Naive thymus-derived CD4-positive, alpha-beta T cell (primary cell): Measurements from ENCODE around the gene HAO2. TPM values are rescaled to one million over a fixed set of nuclear protein-coding genes. Genes with fewer than 3 reads are reported as not detected.
"Not testable (repeated sequence)": the region's sequence is repeated elsewhere in the genome, so short reads cannot be mapped to it uniquely, and the experiment has no call there.

Source experiments
- ATAC-seq: fragments of 150-1000 bp; cut with Tn5 transposase; 2 replicates; pipeline ENCODE4 v1.10.0; 2021; ENCODE audit warnings: mild to moderate bottlenecking, moderate library complexity
- CTCF ChIA-PET: fragments of 350-600 bp; sonication (Branson Sonifier 250); formaldehyde crosslinking; loops from one replicate; lab custom pipeline; 2021; ENCODE audit warnings: antibody characterized with exemption; lab: Charles Lee
- POLR2A ChIA-PET: fragments of 350-600 bp; sonication (Branson Sonifier 250); formaldehyde crosslinking; loops from one replicate; lab custom pipeline; 2021; ENCODE audit warnings: antibody characterized with exemption, inconsistent platforms; lab: Charles Lee
- DNase-seq, 9 donors: peaks; one replicate each; pipeline versions ENCODE4 v3.0.0 to v3.0.0-alpha.2; 2020 to 2022; ENCODE audit warnings: mixed read lengths in 1 of 9
- H3K27ac ChIP-seq: one replicate; pipeline ENCODE4 v1.7.0; 2013; ENCODE audit warnings: mild to moderate bottlenecking, low read depth, low read length, moderate library complexity
- H3K27me3 ChIP-seq, 2 donors: one replicate each; pipeline ENCODE4 v1.7.0; 2013; ENCODE audit warnings: low read length in 2 of 2, mild to moderate bottlenecking in 2 of 2, moderate library complexity in 2 of 2; ENCODE audit not compliant: control insufficient read depth in 2 of 2, insufficient read depth in 2 of 2
- H3K36me3 ChIP-seq, 3 experiments: 1 replicate in 2 of 3; 2 replicates in 1 of 3; pipeline ENCODE4 v1.7.0; 2013; ENCODE audit warnings: low read length in 3 of 3, mild to moderate bottlenecking in 3 of 3, moderate library complexity in 1 of 3; ENCODE audit not compliant: insufficient read depth in 3 of 3, control insufficient read depth in 2 of 3
- H3K4me1 ChIP-seq, 2 donors: one replicate each; pipeline ENCODE4 v1.7.0; 2013; ENCODE audit warnings: low read length in 2 of 2, mild to moderate bottlenecking in 2 of 2, moderate library complexity in 1 of 2; ENCODE audit not compliant: control insufficient read depth in 2 of 2, insufficient read depth in 2 of 2
- H3K4me3 ChIP-seq: 2 replicates; pipeline ENCODE4 v1.7.0; 2013; ENCODE audit warnings: mild to moderate bottlenecking, low read length
- H3K9me3 ChIP-seq, 3 experiments: 1 replicate in 2 of 3; 2 replicates in 1 of 3; pipeline ENCODE4 v1.7.0; 2013; ENCODE audit warnings: low read length in 3 of 3; ENCODE audit not compliant: control insufficient read depth in 2 of 3
- H3K27ac Mint-ChIP-seq, 9 donors: one replicate each; pipeline ENCODE4 v1.8.0; 2020 to 2022; ENCODE audit warnings: mixed read lengths in 9 of 9, mild to moderate bottlenecking in 8 of 9, moderate library complexity in 5 of 9, inconsistent platforms in 2 of 9
- H3K27me3 Mint-ChIP-seq, 5 donors: one replicate each; pipeline ENCODE4 v1.8.0; 2021 to 2022; ENCODE audit warnings: mixed read lengths in 5 of 5, mild to moderate bottlenecking in 1 of 5
- H3K36me3 Mint-ChIP-seq, 5 donors: one replicate each; pipeline ENCODE4 v1.8.0; 2020 to 2022; ENCODE audit warnings: mixed read lengths in 5 of 5, mild to moderate bottlenecking in 3 of 5, inconsistent platforms in 1 of 5
- H3K4me1 Mint-ChIP-seq, 7 donors: one replicate each; pipeline ENCODE4 v1.8.0; 2020 to 2022; ENCODE audit warnings: mixed read lengths in 7 of 7, mild to moderate bottlenecking in 3 of 7, inconsistent platforms in 1 of 7
- H3K4me3 Mint-ChIP-seq, 10 donors: one replicate each; pipeline ENCODE4 v1.8.0; 2020 to 2022; ENCODE audit warnings: mild to moderate bottlenecking in 10 of 10, mixed read lengths in 10 of 10, moderate library complexity in 6 of 10, inconsistent platforms in 2 of 10
- H3K9me3 Mint-ChIP-seq, 11 donors: one replicate each; pipeline ENCODE4 v1.8.0; 2020 to 2022; ENCODE audit warnings: mixed read lengths in 11 of 11, mild to moderate bottlenecking in 4 of 11, inconsistent platforms in 1 of 11, moderate library complexity in 1 of 11
- intact Hi-C, 2 donors: fragments of 100-400 bp; cut with micrococcal nuclease; formaldehyde crosslinking; loops; one replicate each; pipeline ENCODE4 v1.15.1; 2023
- polyA plus RNA-seq, 2 donors: library from polyadenylated mRNA; unstranded; fragments of 300-500 nt; fragmentation: Illumina TruSeq; gene quantifications; one replicate each; pipeline ENCODE4 v1.2.3, GENCODE V29; 2021
- total RNA-seq, 6 experiments: library from RNA in 5 of 6; stranded (reverse) in 5 of 6; gene quantifications; 1 replicate in 5 of 6; 2 replicates in 1 of 6; pipeline ENCODE4 v1.2.3 and lab custom pipeline; 2021 to 2026

HAO2 gene
- total and polyA plus RNA-seq, 7 experiments from 2014 or later, result not detected

DNA sequence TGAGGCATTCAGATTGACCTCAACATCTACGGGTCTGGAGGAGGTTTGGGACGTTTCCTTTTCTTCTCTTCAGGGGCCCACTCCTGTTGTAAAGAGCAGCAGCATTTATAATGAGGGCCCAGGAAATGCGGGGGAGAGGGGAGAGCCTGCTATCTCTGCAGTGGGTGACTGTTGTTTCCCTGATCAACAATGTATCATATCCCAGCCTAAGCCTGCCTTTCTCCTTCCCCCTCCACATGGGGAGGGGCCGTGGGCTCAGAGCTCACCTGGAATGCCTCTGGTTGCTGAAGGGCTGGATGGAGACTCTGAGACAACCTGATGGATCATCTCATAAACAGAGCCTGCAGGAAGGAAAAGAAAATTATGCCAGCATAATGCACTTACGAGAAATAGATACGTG, 36.0 kb upstream of the HAO2 start:
- Mint-ChIP-seq H3K27ac (no peak overlapping the region), H3K4me3 (no peak overlapping the region), H3K27me3 (peaks cover 0 to 11% (median 3%) of the 10 kb centered on the region in 5 donors), H3K4me1 (peaks cover 4 to 9% (median 5%) of the 10 kb centered on the region in 7 donors), H3K9me3 (no peaks in the 10 kb centered on the region), H3K36me3 (no peaks in the 10 kb centered on the region)
- DNase-seq (no peak), ATAC-seq (no peak)
- ChIA-PET CTCF (no interaction called here), POLR2A (no interaction called here)
- no peaks in the 10 kb centered on the region for H3K9me3 ChIP-seq
- H3K4me1 ChIP-seq, result peaks cover 0 to 1% of the 10 kb centered on the region in 2 donors
- no peak overlapping the region for H3K27ac ChIP-seq
- H3K4me3 ChIP-seq, result no peak overlapping the region
- H3K36me3 ChIP-seq, result no peaks in the 10 kb centered on the region
- intact Hi-C loops, result no loop called here
- no peaks in the 10 kb centered on the region for H3K27me3 ChIP-seq

DNA sequence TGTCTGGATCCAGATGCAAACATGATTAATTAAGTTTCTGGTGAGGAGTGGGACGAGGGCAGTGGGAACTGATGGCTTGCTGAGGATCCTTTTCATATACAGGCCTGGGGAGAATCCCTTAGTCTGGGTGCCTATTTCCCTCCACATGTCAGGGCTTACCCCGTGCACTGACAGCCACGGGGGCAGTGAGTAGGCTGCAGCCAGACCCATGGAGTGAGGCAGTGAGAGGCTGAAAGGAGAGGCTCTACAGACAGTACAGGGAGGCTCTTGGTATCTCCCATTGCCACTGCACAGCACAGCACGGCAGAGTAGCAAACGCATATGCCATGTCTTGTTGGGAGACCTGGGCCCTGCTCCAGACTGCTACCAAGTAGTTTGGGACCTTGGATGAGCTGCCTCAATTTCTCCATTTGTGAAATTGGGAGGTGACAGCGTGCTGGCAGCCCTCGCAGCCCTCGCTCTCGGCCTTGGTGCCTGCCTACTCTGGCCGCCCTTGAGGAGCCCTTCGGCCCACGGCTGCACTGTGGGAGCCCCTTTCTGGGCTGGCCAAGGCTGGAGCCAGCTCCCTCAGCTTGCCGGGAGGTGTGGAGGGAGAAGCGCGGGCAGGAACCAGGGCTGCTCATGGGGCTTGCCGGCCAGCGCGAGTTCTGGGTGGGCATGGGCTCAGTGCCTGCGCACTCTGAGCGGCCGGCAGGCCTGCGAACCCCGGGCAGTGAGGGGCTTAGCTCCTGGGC, 35.3 kb upstream of the HAO2 start:
- ChIA-PET CTCF (no interaction called here), POLR2A (no interaction called here)
- H3K9me3 Mint-ChIP-seq, result no peaks in the 10 kb centered on the region
- no peak overlapping the region for H3K4me3 Mint-ChIP-seq
- peaks cover 0 to 2% (median 0%) of the 10 kb centered on the region in 7 donors for H3K4me1 Mint-ChIP-seq
- peaks cover 0 to 12% (median 0%) of the 10 kb centered on the region in 5 donors for H3K27me3 Mint-ChIP-seq
- Histone ChIP-seq H3K27ac (no peak overlapping the region), H3K4me3 (no peak overlapping the region), H3K9me3 (no peaks in the 10 kb centered on the region), H3K27me3 (no peaks in the 10 kb centered on the region), H3K36me3 (no peaks in the 10 kb centered on the region), H3K4me1 (no peaks in the 10 kb centered on the region)
- H3K36me3 Mint-ChIP-seq, result no peaks in the 10 kb centered on the region
- H3K27ac Mint-ChIP-seq, result no peak overlapping the region
- intact Hi-C loops, result no loop called here
- ATAC-seq (no peak), DNase-seq (no peak)

DNA sequence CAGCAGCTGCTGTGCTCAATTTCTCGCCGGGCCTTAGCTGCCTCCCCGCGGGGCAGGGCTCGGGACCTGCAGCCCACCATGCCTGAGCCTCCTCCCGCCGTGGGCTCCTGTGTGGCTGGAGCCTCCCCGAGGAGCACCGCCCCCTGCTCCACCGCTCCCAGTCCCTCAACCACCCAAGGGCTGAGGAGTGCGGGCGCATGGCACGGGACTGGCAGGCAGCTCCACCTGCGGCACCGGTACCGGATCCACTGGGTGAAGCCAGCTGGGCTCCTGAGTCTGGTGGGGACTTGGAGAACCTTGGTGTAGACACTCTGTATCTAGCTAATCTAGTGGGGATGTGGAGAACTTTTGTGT, 34.7 kb upstream of the HAO2 start:
- H3K9me3 ChIP-seq, H3K4me1 ChIP-seq, intact Hi-C loops, H3K36me3 ChIP-seq, H3K4me1 Mint-ChIP-seq, CTCF ChIA-PET, H3K4me3 Mint-ChIP-seq, H3K27ac Mint-ChIP-seq, H3K9me3 Mint-ChIP-seq, H3K27me3 ChIP-seq, DNase-seq, ATAC-seq, H3K36me3 Mint-ChIP-seq, POLR2A ChIA-PET, H3K27ac ChIP-seq, H3K4me3 ChIP-seq: not testable (repeated sequence)
- H3K27me3 Mint-ChIP-seq, result peaks cover 0 to 17% (median 1%) of the 10 kb centered on the region in 5 donors

DNA sequence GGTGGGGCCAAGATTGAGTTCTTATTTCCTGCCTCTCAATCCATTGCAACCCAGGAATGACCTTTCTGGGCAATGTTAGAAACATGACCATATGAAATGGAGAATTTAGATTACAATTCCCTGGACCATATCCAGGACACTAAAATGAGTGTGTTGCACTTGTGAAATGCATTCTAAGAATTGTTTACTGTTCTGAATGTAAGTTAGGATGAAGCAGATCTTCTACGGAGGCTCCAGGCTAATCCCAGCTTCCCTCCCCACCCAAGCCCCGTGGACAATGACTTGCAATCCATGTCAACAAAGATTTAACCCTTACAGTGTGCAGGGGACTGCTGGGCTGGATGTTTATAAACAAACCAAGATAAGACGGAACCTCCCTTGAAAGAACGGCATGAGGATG, 31.7 kb upstream of the HAO2 start:
- CTCF ChIA-PET, result no interaction called here
- intact Hi-C loops, result no loop called here

DNA sequence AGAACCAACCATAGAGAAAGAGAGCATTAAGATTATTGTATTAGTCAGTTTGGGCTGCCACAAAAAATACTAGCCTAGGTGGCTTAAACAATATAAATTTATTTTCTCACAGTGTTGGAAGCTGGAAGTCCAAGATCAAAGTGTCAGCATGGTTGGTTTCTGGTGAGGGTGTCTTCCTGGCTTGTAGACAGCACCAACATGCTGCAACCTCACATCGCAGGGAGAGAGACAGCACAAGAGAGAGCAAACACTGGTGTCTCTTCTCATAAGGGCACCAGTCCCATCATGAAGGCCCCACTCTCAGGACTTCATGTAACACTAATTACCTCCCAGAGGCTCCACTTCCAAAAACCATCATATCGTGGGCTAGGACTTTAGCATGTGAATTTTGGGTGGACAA, 30.6 kb upstream of the HAO2 start:
- ChIA-PET CTCF (no interaction called here), POLR2A (no interaction called here)
- Histone ChIP-seq H3K9me3 (no peaks in the 10 kb centered on the region), H3K4me1 (no peaks in the 10 kb centered on the region), H3K36me3 (no peaks in the 10 kb centered on the region), H3K4me3 (no peak overlapping the region), H3K27ac (no peak overlapping the region), H3K27me3 (no peaks in the 10 kb centered on the region)
- Mint-ChIP-seq H3K4me1 (no peaks in the 10 kb centered on the region), H3K27ac (no peak overlapping the region), H3K9me3 (no peaks in the 10 kb centered on the region), H3K27me3 (peaks cover 8 to 28% (median 20%) of the 10 kb centered on the region in 5 donors), H3K36me3 (no peaks in the 10 kb centered on the region), H3K4me3 (no peak overlapping the region)
- intact Hi-C loops, result no loop called here
- DNase-seq (no peak), ATAC-seq (no peak)

More for the DNA sequence above, 31.7 kb upstream of the HAO2 start:
- H3K27me3 Mint-ChIP-seq, result peaks cover 8 to 22% (median 12%) of the 10 kb centered on the region in 5 donors
- no peaks in the 10 kb centered on the region for H3K4me1 Mint-ChIP-seq
- H3K27ac Mint-ChIP-seq, result no peak overlapping the region
- Histone ChIP-seq H3K9me3 (no peaks in the 10 kb centered on the region), H3K27me3 (no peaks in the 10 kb centered on the region), H3K27ac (no peak overlapping the region), H3K36me3 (no peaks in the 10 kb centered on the region), H3K4me3 (no peak overlapping the region), H3K4me1 (no peaks in the 10 kb centered on the region)
- no peaks in the 10 kb centered on the region for H3K9me3 Mint-ChIP-seq
- DNase-seq (no peak), ATAC-seq (no peak)
- H3K4me3 Mint-ChIP-seq, result no peak overlapping the region
- POLR2A ChIA-PET, result no interaction called here
- no peaks in the 10 kb centered on the region for H3K36me3 Mint-ChIP-seq

DNA sequence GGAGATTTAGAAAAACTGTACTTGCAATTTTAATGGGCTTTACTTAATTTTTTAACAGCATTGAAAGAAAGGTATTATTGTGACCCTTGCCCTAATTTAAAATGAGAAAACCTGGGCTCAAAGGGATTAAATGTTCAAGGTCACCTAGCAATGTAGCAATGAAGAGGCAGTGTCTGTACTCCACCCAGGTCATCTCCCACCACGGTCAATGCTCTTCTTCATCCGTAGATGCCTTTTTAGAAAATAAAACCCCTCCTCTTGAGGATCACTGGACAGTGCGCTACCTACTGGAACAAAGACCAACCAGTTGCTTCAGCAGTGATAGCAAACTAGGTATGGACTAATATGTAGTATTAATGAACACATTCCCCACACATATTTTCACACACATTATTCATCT, 29.8 kb upstream of the HAO2 start:
- intact Hi-C loops, result no loop called here
- H3K27ac ChIP-seq, result no peak overlapping the region
- Mint-ChIP-seq H3K36me3 (no peaks in the 10 kb centered on the region), H3K27me3 (peaks cover 8 to 28% (median 20%) of the 10 kb centered on the region in 5 donors), H3K27ac (no peak overlapping the region), H3K4me3 (no peak overlapping the region), H3K9me3 (peaks cover 0 to under 1% (median 0%) of the 10 kb centered on the region in 11 donors), H3K4me1 (no peaks in the 10 kb centered on the region)
- no peak overlapping the region for H3K4me3 ChIP-seq
- ATAC-seq, result no peak
- ChIA-PET CTCF (no interaction called here), POLR2A (no interaction called here)
- no peaks in the 10 kb centered on the region for H3K9me3 ChIP-seq
- no peaks in the 10 kb centered on the region for H3K36me3 ChIP-seq
- no peaks in the 10 kb centered on the region for H3K4me1 ChIP-seq
- no peaks in the 10 kb centered on the region for H3K27me3 ChIP-seq
- no peak for DNase-seq

DNA sequence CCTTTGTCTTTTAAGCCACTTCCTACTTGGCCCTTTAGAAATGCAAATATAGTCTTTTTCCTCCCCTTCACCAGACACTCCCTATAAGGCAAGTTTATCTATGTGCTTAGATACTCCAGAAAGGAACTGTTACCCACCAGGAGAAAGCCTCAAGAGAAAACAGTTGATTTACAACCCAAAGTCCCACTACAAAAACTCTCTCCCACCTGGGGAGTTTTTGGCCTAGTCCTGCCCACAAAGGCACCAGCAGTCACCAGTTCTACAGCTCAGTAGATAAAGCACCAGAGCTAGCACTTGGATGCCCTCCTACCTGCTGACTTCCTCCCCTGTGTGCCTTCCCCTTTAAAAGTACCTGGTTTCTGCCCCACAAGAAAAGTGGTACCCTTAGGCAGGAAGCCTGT, 27.7 kb upstream of the HAO2 start:
- no peak overlapping the region for H3K4me3 ChIP-seq
- no peaks in the 10 kb centered on the region for H3K4me1 ChIP-seq
- H3K27me3 ChIP-seq, result no peaks in the 10 kb centered on the region
- intact Hi-C loops, result no loop called here
- no peak overlapping the region for H3K4me3 Mint-ChIP-seq
- H3K27ac Mint-ChIP-seq, result no peak overlapping the region
- no peaks in the 10 kb centered on the region for H3K36me3 Mint-ChIP-seq
- no peak for ATAC-seq
- DNase-seq, result no peak
- CTCF ChIA-PET, result no interaction called here
- H3K36me3 ChIP-seq, result no peaks in the 10 kb centered on the region
- POLR2A ChIA-PET, result no interaction called here
- no peaks in the 10 kb centered on the region for H3K9me3 ChIP-seq
- H3K9me3 Mint-ChIP-seq, result peaks cover 0 to 12% (median 0%) of the 10 kb centered on the region in 11 donors
- no peak overlapping the region for H3K27ac ChIP-seq
- H3K4me1 Mint-ChIP-seq, result no peaks in the 10 kb centered on the region
- H3K27me3 Mint-ChIP-seq, result peaks cover 8 to 27% (median 20%) of the 10 kb centered on the region in 5 donors
